Esophagus squamous epithelium (tissue), 5 donors: ENCODE measurements around the gene TOP2B. TPM values are rescaled to one million over a fixed set of nuclear protein-coding genes. Genes with fewer than 3 reads are reported as not detected.

Source experiments
- DNase-seq: peaks from one replicate; lab custom pipeline; 2025; lab: John Stamatoyannopoulos, UW
- H3K27ac ChIP-seq, 4 donors: fragments of 200-600 bp; sonication (generic); one replicate each; pipeline ENCODE4 v1.5.1; 2016 to 2019; ENCODE audit warnings: mild to moderate bottlenecking in 1 of 4
- H3K27me3 ChIP-seq, 4 donors: fragments of 200-600 bp; sonication (generic); 1 replicate in 3 of 4; 2 replicates in 1 of 4; pipeline versions ENCODE4 v1.5.1 to v1.6.0; 2017 to 2021; ENCODE audit warnings: antibody characterized with exemption in 1 of 4
- H3K36me3 ChIP-seq, 3 donors: fragments of 200-600 bp; sonication (generic); one replicate each; pipeline ENCODE4 v1.5.1; 2016 to 2019
- H3K4me1 ChIP-seq, 3 donors: fragments of 200-600 bp; sonication (generic); one replicate each; pipeline ENCODE4 v1.5.1; 2017 to 2019
- H3K4me3 ChIP-seq, 4 donors: fragments of 200-600 bp; sonication (generic); 1 replicate in 3 of 4; 2 replicates in 1 of 4; pipeline ENCODE4 v1.5.1; 2016 to 2019; ENCODE audit warnings: mild to moderate bottlenecking in 2 of 4, moderate library complexity in 1 of 4
- H3K9me3 ChIP-seq, 3 donors: fragments of 200-600 bp; sonication (generic); one replicate each; pipeline ENCODE4 v1.5.1; 2016 to 2019
- CTCF ChIP-seq, 6 experiments: fragments of 450-650 bp in 4 of 6; fragments of 200-600 bp in 2 of 6; sonication (generic) in 2 of 6; IDR thresholded peaks; one replicate each; pipeline ENCODE4 v1.5.1; 2016 to 2019; ENCODE audit warnings: antibody characterized with exemption in 6 of 6, mild to moderate bottlenecking in 4 of 6, moderate library complexity in 4 of 6
- POLR2A ChIP-seq, 4 donors: fragments of 450-650 bp; IDR thresholded peaks; one replicate each; pipeline ENCODE4 v1.6.1; 2017; ENCODE audit warnings: antibody characterized with exemption in 4 of 4, mild to moderate bottlenecking in 4 of 4, moderate library complexity in 3 of 4
- WGBS, 2 donors: methylation state at CpG; one replicate each; pipeline ENCODE4 v1.1.5; 2018; 5-methylcytosine and 5-hydroxymethylcytosine counted together
- intact Hi-C: fragments of 100-400 bp; cut with DNase I; formaldehyde crosslinking; loops from one replicate; pipeline ENCODE4 v1.15.0; 2022
- total RNA-seq, 4 donors: library from RNA; depleted of rRNA; stranded (reverse); fragments of >200 nt; gene quantifications; one replicate each; pipeline ENCODE4 v1.1.0, GENCODE V29; 2016
- donor health status: DM: yes; HTN: yes; CAD: no.

The TOP2B gene
- total RNA-seq, 4 donors from 2014 or later: 47.6 to 89.8 (median 67.4) TPM

GRCh38 chr3:25706213-25706612, 41.5 kb upstream of the TOP2B start:
- intact Hi-C loops: no loop called here
- H3K27ac ChIP-seq: no peak overlapping the region

GRCh38 chr3:25697553-25697952, 32.8 kb upstream of the TOP2B start:
- no peaks in the 10 kb centered on the region for H3K36me3 ChIP-seq
- H3K27ac ChIP-seq: no peak overlapping the region
- no peaks in the 10 kb centered on the region for H3K27me3 ChIP-seq
- H3K4me3 ChIP-seq: no peak overlapping the region
- TF ChIP-seq CTCF (IDR thresholded peaks at IDR 0.05) (no peak), POLR2A (IDR thresholded peaks at IDR 0.05) (no peak)
- H3K9me3 ChIP-seq: no peaks in the 10 kb centered on the region
- H3K4me1 ChIP-seq: peaks cover 0 to 1% (median 0%) of the 10 kb centered on the region in 3 donors
- no peak for DNase-seq
- WGBS, 2 donors: 45 to 48% methylated on average over 1 of the region's 1 CpG
- intact Hi-C loops: no loop called here

More at GRCh38 chr3:25706213-25706612, 41.5 kb upstream of the TOP2B start:
- Histone ChIP-seq H3K9me3 (no peaks in the 10 kb centered on the region), H3K27me3 (peaks cover 0 to 9% (median 1%) of the 10 kb centered on the region in 4 donors), H3K4me1 (no peaks in the 10 kb centered on the region), H3K36me3 (no peaks in the 10 kb centered on the region), H3K4me3 (no peak overlapping the region)
- TF ChIP-seq POLR2A (IDR thresholded peaks at IDR 0.05) (no peak), CTCF (IDR thresholded peaks at IDR 0.05) (no peak)
- WGBS, 2 donors: 70 to 72% methylated on average over 4 of the region's 4 CpGs
- DNase-seq: no peak

GRCh38 chr3:25695731-25696420, 31.2 kb upstream of the TOP2B start:
- H3K4me3 ChIP-seq: no peak overlapping the region
- peaks cover 0 to 18% (median 7%) of the 10 kb centered on the region in 3 donors for H3K4me1 ChIP-seq
- H3K27me3 ChIP-seq: no peaks in the 10 kb centered on the region
- DNase-seq: no peak
- H3K27ac ChIP-seq: no peak overlapping the region
- WGBS, 2 donors: 76 to 79% methylated on average over 4 of the region's 4 CpGs
- intact Hi-C loops: no loop called here
- H3K9me3 ChIP-seq: no peaks in the 10 kb centered on the region
- TF ChIP-seq CTCF (IDR thresholded peaks at IDR 0.05) (no peak), POLR2A (IDR thresholded peaks at IDR 0.05) (no peak)
- no peaks in the 10 kb centered on the region for H3K36me3 ChIP-seq

GRCh38 chr3:25693238-25693637, 28.5 kb upstream of the TOP2B start:
- H3K36me3 ChIP-seq: no peaks in the 10 kb centered on the region
- no peak for DNase-seq
- no peak overlapping the region for H3K4me3 ChIP-seq
- peaks cover 0 to 33% (median 14%) of the 10 kb centered on the region in 3 donors for H3K4me1 ChIP-seq
- intact Hi-C loops: no loop called here
- WGBS, 2 donors: 64 to 98% methylated on average over 3 of the region's 3 CpGs
- no peak overlapping the region for H3K27ac ChIP-seq
- H3K9me3 ChIP-seq: no peaks in the 10 kb centered on the region
- TF ChIP-seq CTCF (IDR thresholded peaks at IDR 0.05) (no peak), POLR2A (IDR thresholded peaks at IDR 0.05) (no peak)
- no peaks in the 10 kb centered on the region for H3K27me3 ChIP-seq

GRCh38 chr3:25692341-25692740, 27.6 kb upstream of the TOP2B start:
- Histone ChIP-seq H3K9me3 (no peaks in the 10 kb centered on the region), H3K36me3 (no peaks in the 10 kb centered on the region), H3K27me3 (no peaks in the 10 kb centered on the region), H3K4me1 (peaks cover 0 to 33% (median 14%) of the 10 kb centered on the region in 3 donors), H3K27ac (no peak overlapping the region), H3K4me3 (no peak overlapping the region)
- WGBS, 2 donors: 79 to 95% methylated on average over 1 of the region's 1 CpG
- intact Hi-C loops: no loop called here
- DNase-seq: no peak
- TF ChIP-seq POLR2A (IDR thresholded peaks at IDR 0.05) (no peak), CTCF (IDR thresholded peaks at IDR 0.05) (no peak)
